HG03064 (cell line): ENCODE measurements around the gene ZDHHC12.

Source experiments
- ATAC-seq: cut with Tn5 transposase; IDR thresholded peaks from one replicate; pipeline ENCODE4 v1.9.1; 2021; ENCODE audit warnings: low read depth; ENCODE audit not compliant: unreplicated experiment

The ZDHHC12 gene

DNA sequence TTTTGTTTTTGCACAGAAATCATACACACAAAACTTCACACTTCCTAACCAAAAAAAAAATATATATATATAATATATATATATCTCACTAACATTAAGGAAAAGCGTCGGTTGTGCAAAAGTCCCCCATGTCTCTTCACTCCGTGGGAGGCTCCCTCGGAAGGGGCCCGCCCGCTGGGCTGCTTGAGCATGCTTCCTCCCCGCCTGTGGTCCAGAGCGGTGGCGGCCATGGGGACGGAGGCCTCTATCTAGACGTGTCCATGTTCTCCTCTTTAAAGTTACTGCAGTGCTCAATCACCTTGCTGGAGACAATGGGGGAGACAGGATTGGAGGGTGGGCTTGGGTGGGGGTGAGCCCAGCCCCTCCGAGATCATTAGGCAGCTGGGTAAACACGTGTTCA is 7.2 kb upstream of the ZDHHC12 start:
- ATAC-seq: no peak

DNA sequence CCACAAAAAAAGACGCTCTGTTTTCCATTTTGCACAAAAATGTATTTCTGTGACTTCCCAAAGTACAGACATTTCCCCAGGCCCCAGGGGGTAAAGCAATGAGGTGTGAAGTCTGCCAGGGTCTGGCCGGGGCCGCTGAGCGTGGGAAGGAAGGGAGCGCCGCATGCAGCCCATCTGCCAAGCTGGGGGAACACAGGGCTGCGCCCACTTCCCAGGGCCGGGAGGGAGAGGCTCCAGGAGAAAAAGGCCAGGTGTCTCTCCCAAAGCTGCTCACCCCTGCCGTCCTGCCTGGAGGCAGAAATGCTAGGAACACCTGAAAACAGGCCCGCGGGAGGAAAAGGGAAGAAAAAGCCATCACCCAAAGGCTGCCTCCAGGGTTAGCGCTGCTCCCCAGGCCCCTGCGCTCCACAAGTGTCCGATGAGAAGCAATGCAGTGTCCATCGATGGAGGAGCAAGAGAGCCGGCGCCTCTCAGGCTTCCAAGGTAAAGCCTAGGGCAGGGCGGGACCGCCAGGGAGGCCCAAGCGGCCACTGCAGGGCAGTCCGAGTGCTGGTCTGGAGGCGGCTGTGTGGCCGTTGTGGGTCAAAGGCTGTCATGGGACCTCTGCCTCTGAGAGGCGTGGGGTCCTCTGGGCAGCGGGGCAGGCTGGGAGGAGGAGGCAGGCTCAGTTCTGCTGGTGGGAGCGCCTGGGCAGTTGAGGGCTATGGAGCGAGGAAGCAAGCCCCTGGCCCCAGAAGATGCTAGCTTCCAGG is 6.0 kb upstream of the ZDHHC12 start:
- ATAC-seq: no peak

DNA sequence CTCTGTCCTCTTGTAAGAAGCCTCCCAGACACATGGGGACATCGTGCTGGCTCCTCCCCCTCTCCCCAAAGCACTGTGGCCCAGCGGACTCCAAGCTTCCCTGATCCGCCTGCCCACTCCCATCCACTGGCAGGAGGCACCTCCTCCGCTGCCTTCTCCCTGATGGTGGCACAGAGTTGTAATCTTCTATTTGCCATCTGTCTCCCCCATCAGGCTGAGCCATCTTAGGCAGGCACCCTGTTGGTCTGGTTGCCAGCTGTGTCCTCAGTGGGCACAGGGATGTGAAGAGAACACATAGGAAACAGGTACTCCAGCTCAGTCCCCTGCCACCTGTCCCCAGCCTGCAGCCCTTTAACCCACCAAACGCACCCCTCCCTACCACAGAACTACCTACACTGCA is 5.4 kb upstream of the ZDHHC12 start:
- no peak for ATAC-seq

DNA sequence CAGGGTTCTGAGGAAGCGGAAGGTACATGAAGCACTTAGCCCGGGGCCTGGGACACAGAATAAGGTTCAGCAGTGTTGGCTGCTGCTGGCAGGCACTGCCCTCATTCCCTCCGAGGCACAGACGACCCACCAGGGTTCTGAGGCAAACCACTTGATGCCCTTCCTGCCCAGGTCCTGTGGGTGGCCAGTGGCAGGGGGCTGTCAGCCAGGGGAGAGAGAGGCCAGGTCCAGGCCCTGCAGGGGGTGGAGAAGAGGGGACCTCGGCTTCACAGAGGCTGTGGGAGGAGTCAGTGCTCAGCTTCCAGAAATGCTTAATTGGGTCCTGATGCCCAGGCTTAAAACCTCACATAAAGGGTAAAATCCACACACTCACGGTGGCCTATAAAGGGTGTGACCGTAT is 4.4 kb upstream of the ZDHHC12 start:
- ATAC-seq: no peak

- ATAC-seq: no peak
Observed at GRCh38 chr9:128727640-128728248, 3.8 kb upstream of the ZDHHC12 start.

DNA sequence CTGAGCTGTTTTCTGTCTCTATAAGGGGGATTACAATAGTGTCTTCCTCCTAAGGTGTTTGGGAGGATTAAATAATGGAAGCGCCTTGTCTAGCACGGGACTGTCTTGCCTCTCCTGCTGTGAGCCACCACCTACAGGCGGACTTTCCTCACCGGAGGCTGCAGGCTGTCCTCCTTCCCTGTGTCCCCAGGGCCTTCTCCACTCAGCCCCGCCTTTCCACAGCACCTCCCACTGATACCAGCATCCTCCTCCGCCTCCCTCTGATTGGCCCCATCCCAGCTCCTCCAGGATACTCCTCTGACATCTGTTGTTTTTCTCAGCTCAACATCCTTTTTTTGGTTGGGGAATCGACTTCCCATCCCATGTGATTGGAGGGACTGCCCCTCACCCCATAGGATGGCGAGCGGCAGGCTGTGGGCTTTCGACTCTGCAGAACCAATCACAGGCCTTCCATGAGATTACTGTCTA is 851 bp upstream of the ZDHHC12 start:
- no peak for ATAC-seq

- no peak for ATAC-seq
Observed at GRCh38 chr9:128723352-128723865, 518 bp downstream of the ZDHHC12 start.

GRCh38 chr9:128722380-128723351 is 1.3 kb downstream of the ZDHHC12 start:
- no peak for ATAC-seq

DNA sequence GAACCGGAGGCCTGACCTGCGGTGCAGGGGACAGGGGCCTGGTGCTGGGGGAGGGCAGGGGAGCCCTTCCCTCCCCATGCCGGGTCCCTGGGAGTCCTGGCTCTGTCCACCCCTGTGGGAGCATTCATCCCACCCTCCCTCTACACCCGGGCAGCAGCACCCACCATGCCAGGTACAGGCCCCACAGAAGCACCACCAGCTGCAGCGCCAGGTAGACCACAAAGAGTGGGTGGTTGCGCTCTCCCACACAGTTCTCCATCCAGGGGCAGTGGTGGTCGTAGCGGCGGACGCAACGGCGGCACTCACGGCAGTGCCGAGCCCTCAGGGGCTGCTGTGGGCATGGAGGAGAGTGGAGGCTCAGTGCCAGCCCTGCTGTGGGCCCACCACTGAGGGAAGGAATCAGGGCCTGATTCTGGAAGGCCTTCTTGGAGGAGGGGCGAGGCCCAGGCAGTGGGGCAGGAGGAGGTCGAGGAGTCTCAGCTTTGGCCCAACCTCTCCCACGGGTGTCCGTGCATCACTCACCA is 2.4 kb downstream of the ZDHHC12 start:
- no peak for ATAC-seq

DNA sequence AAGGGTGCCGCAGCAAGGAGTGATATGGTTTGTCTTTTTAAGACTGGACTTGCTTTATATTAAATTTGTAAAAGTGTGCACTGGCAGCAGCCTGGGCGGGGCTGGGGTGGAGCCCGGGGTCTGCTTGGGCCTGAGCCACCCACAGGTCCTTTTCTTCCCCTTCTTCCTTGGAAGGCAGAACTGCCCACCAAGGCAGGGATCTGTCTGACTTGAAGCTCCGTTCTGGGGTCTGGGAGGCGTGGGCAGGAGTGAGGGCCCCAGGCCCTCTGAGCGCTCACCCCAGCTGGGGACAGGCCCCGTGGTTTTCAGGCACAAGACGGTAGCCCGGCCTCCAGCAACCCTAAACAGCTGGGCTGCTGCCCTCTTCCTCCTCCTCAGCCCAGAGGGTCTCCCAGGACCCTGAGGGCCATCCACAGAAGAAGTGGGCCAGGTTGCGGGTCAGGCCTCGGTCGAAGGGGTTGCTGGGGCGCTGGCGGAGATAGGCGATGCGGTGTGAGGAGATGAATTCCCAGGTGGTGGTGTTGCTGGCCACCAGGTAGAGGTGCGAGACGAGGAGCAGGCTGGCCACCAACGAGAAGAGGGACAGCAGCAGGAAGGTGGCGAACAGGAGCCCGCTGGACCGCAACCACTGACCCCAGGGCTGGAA is 3.0 kb downstream of the ZDHHC12 start:
- ATAC-seq: no peak

DNA sequence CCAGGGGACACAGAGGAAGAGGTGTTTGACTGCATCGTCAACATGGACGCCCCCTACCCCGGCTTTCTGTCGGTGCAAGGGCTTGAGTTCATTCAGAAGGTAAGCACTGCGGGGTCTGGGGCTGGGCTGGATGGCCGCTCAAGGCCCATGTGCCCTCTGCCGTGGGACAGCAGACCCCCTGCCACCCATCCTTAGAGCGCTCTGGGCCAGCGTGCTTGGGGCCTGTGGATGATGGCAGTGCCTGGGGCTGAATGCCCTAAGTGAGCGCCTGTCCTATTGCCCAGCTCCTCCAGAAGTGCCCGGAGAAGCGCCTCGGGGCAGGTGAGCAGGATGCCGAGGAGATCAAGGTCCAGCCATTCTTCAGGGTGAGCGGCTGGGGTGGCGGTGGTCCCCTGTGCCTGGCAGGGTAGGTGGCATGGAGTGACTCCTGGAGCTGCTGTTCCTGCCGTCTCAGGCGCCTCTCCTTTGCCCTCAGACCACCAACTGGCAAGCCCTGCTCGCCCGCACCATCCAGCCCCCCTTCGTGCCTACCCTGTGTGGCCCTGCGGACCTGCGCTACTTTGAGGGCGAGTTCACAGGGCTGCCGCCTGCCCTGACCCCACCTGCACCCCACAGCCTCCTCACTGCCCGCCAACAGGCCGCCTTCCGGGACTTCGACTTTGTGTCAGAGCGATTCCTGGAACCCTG is 3.9 kb downstream of the ZDHHC12 start:
- ATAC-seq: no peak

DNA sequence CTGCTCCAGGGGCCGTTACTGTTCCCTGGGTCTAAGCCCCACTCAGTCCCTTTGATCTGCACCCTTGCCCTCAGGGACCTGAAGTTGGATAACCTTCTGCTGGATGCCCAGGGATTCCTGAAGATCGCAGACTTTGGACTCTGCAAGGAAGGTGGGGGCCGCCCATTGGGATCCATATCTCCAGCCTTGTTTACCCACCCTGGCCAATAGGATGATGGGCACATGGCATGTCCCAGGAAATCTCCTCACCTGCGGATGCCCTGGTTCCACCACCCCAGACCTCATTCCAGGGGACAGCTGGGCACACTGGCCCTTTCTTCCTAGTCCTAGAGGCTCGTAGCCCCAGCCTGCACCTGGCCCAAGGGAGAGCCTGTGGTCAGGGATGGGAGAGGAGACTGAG is 5.5 kb downstream of the ZDHHC12 start:
- no peak for ATAC-seq

DNA sequence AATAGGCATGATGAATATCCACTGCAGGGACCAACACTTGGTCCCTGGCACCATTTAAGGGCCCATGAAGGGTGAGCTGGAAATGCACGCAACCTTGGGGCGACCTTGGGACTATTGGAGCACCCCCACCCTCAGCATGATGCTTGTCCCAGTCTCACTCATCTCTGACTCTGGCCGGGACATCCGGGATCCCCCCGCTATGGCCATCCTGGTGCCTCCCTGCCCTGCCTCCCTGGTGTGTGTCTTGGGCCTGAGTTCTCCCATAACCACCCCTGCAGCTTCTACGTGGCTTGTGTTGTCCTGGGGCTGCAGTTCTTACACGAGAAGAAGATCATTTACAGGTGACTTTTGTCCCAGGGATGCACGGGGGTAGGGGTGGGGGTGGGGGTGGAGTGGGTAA is 5.9 kb downstream of the ZDHHC12 start:
- ATAC-seq: no peak

DNA sequence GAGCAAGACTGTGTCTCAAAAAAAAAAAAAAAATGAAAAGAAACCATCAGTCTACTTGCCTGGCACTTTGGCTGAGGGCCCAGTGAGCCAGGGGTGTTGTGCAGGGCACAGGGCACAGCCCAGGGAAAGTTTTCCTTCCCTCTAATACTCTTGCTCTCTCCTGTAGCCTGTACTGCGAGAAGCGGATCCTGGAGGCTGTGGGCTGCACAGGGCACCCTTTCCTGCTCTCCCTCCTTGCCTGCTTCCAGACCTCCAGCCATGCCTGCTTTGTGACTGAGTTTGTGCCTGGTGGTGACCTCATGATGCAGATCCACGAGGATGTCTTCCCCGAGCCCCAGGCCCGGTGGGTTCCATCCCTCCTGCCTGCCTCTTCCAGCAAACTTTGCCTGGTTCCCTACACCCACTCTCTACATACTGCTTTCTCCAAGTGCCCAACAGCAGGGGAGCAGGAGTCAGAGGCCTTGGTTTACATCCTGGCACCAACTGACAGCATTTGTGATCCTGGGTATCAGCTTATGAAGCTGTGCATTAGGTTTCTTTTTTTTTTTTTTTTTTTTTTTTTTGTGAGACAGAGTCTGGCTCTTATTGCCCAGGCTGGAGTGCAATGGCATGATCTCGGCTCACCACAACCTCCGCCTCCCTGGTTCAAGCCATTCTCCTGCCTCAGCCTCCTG is 7.2 kb downstream of the ZDHHC12 start:
- no peak for ATAC-seq

- ATAC-seq: no peak
Observed at GRCh38 chr9:128715436-128715750, 8.5 kb downstream of the ZDHHC12 start.

DNA sequence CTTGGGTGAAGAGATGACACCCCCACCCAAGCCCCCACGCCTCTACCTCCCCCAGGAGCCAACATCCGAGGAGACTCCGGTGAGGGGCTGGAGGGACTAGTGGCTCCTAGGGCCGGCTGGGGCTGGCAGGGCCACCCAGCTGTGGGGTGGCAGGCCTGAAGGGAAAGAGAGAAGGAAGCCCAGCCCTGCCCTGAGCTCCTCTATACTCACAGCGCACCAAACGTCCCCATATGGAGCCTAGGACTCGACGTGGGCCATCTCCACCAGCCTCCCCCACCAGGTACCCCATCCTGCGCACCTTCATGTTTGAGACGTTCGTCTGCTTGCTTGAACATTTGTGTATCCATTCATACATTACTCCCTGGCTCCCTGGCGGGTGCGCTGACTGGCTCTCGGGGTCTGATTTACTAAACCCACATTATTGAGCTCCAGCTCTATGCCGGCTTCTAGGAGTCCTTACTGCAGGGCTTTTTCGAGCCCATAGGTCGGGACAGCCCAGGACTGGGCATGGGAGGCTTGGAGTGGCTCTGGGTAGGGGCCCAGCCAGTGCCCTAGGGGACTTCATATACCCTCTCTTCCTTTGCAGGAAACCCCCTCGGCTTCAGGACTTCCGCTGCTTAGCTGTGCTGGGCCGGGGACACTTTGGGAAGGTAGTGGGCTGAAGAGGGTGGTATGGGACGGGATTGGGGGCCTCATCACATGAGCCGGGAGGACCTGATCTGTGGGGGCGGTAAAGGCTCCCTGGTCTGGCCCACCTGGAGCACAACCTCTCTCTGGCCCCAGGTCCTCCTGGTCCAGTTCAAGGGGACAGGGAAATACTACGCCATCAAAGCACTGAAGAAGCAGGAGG is 9.1 kb downstream of the ZDHHC12 start:
- ATAC-seq: no peak

- ATAC-seq: no peak
Observed at GRCh38 chr9:128713941-128714573, 9.9 kb downstream of the ZDHHC12 start.

DNA sequence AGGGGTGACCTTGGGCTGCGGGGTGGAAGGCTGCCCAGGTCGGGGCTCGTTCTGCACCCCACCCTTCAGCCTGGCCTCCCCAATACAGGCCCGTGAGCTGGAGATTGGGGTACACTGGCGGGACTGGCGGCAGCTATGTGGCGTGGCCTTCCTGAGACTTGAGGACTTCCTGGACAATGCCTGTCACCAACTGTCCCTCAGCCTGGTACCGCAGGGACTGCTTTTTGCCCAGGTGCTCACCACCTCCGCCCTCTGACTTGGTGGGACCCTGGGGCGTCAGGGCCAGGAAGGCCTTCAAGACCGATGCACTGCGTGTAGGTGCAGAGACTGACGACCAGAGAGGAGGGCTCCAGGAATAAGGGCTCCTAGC is 10.5 kb downstream of the ZDHHC12 start:
- no peak for ATAC-seq
